Vagina (tissue), 2 donors: Measurements from ENCODE around the gene TPX2. TPM values are rescaled to one million over a fixed set of nuclear protein-coding genes. Genes with fewer than 3 reads are reported as not detected.

Experiments
- DNase-seq, 2 donors: peaks; one replicate each; pipeline ENCODE4 v3.0.0-alpha.2; 2017; ENCODE audit errors: extremely low spot score in 2 of 2
- H3K27ac ChIP-seq: fragments of 200-600 bp; sonication (generic); one replicate; pipeline ENCODE4 v1.5.1; 2019
- H3K27me3 ChIP-seq: fragments of 200-600 bp; sonication (generic); one replicate; pipeline ENCODE4 v1.5.1; 2019
- H3K36me3 ChIP-seq, 2 donors: fragments of 200-600 bp; sonication (generic); one replicate each; pipeline ENCODE4 v1.5.1; 2017 to 2019
- H3K4me1 ChIP-seq: fragments of 200-600 bp; sonication (generic); one replicate; pipeline ENCODE4 v1.5.1; 2019
- H3K4me3 ChIP-seq, 2 donors: fragments of 200-600 bp; sonication (generic); 1 replicate in 1 of 2; 2 replicates in 1 of 2; pipeline ENCODE4 v1.5.1; 2016 to 2019
- H3K9me3 ChIP-seq: fragments of 200-600 bp; sonication (generic); one replicate; pipeline ENCODE4 v1.5.1; 2019
- POLR2A ChIP-seq, 2 donors: fragments of 450-650 bp; IDR thresholded peaks; one replicate each; pipeline ENCODE4 v1.6.1; 2017; ENCODE audit warnings: antibody characterized with exemption in 2 of 2, mild to moderate bottlenecking in 2 of 2, moderate library complexity in 2 of 2
- POLR2AphosphoS5 ChIP-seq, 2 donors: sonication (generic); formaldehyde crosslinking; IDR thresholded peaks; one replicate each; pipeline ENCODE4 v1.9.0; 2017; ENCODE audit warnings: antibody characterized with exemption in 2 of 2, mild to moderate bottlenecking in 2 of 2, low read depth in 1 of 2; ENCODE audit not compliant: insufficient read depth in 1 of 2
- intact Hi-C: fragments of 100-400 bp; cut with DNase I; formaldehyde crosslinking; loops from one replicate; pipeline ENCODE4 v1.15.1; 2023
- total RNA-seq: library from RNA; depleted of rRNA; stranded (reverse); fragments of >200 nt; gene quantifications from one replicate; pipeline ENCODE4 v1.2.3, GENCODE V29; 2016
- TF ChIP-seq, protein P1 (sequence below), 3 experiments: fragments of 450-650 bp in 2 of 3; fragments of 200-600 bp in 1 of 3; sonication (generic) in 1 of 3; IDR thresholded peaks; one replicate each; pipeline ENCODE4 v1.5.1; 2017 to 2019; ENCODE audit warnings: antibody characterized with exemption in 3 of 3, mild to moderate bottlenecking in 2 of 3, moderate library complexity in 2 of 3

TPX2 gene
- total RNA-seq, 1 donor from 2014 or later = 6.1 TPM

DNA sequence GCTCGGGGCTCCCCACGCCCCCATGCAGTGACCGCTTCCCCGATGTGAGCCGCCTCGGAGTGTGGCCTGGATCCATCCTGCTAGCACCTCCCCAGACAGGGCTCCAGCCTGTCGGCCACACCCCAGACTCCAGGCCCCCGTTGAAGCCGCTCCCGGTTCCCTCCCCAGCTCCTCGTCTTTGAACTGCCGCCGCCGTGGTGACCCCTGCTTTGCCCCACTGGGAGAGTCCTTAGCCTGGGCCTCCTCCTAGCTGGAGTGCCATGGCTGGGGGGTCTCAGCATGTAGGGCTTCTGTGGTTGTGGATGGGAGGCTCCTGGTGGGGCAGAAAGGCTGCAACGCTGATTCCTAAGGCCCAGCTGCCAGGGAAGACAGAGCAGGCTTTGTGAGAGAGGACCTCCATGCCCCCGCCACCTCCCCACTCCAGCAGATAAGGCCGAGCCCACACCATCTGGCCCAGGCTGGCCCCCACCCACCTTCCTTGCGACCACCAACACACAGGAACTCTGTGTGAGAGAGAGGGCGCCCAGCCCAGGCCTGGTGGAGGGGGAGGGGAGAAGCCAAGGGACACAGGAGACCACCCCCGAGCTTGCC, 94.9 kb downstream of the TPX2 start:
- H3K4me1 ChIP-seq = peaks cover 21% of the 10 kb centered on the region
- intact Hi-C loops = no loop called here
- no peaks in the 10 kb centered on the region for H3K27me3 ChIP-seq
- DNase-seq = no peak
- H3K36me3 ChIP-seq = no peaks in the 10 kb centered on the region
- H3K9me3 ChIP-seq = no peaks in the 10 kb centered on the region
- H3K27ac ChIP-seq = no peak overlapping the region
- H3K4me3 ChIP-seq = no peak overlapping the region
- TF ChIP-seq POLR2A (IDR thresholded peaks at IDR 0.05) (no peak), POLR2AphosphoS5 (IDR thresholded peaks at IDR 0.05; ENCODE audit: insufficient read depth in 1 of 2, low read depth in 1 of 2) (no peak)
- TF ChIP-seq, protein P1, sequence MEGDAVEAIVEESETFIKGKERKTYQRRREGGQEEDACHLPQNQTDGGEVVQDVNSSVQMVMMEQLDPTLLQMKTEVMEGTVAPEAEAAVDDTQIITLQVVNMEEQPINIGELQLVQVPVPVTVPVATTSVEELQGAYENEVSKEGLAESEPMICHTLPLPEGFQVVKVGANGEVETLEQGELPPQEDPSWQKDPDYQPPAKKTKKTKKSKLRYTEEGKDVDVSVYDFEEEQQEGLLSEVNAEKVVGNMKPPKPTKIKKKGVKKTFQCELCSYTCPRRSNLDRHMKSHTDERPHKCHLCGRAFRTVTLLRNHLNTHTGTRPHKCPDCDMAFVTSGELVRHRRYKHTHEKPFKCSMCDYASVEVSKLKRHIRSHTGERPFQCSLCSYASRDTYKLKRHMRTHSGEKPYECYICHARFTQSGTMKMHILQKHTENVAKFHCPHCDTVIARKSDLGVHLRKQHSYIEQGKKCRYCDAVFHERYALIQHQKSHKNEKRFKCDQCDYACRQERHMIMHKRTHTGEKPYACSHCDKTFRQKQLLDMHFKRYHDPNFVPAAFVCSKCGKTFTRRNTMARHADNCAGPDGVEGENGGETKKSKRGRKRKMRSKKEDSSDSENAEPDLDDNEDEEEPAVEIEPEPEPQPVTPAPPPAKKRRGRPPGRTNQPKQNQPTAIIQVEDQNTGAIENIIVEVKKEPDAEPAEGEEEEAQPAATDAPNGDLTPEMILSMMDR (IDR thresholded peaks at IDR 0.05) = no peak

GRCh38 chr20:31835554-31835953, 96.5 kb downstream of the TPX2 start:
- no peaks in the 10 kb centered on the region for H3K27me3 ChIP-seq
- peaks cover 21% of the 10 kb centered on the region for H3K4me1 ChIP-seq
- no peaks in the 10 kb centered on the region for H3K36me3 ChIP-seq
- no peak for TF ChIP-seq POLR2AphosphoS5 (IDR thresholded peaks at IDR 0.05; ENCODE audit: insufficient read depth in 1 of 2, low read depth in 1 of 2)
- TF ChIP-seq, protein P1 (IDR thresholded peaks at IDR 0.05) = no peak
- no peak for TF ChIP-seq POLR2A (IDR thresholded peaks at IDR 0.05)
- no peak overlapping the region for H3K4me3 ChIP-seq
- no peaks in the 10 kb centered on the region for H3K9me3 ChIP-seq
- no peak for DNase-seq
- peak overlapping the region; percentile 13 for H3K27ac ChIP-seq
- intact Hi-C loops = loop anchor here (5.0 kb wide), 1 partner anchor 117 kb away; the partner anchor contains the start of gene PDRG1

GRCh38 chr20:31835977-31836852, 97.1 kb downstream of the TPX2 start:
- H3K36me3 ChIP-seq = no peaks in the 10 kb centered on the region
- no peaks in the 10 kb centered on the region for H3K9me3 ChIP-seq
- no peak for DNase-seq
- TF ChIP-seq POLR2A (IDR thresholded peaks at IDR 0.05) = no peak
- TF ChIP-seq POLR2AphosphoS5 (IDR thresholded peaks at IDR 0.05; ENCODE audit: insufficient read depth in 1 of 2, low read depth in 1 of 2) = no peak
- TF ChIP-seq, protein P1 (IDR thresholded peaks at IDR 0.05) = no peak
- intact Hi-C loops = loop anchor here (5.0 kb wide), 1 partner anchor 116 kb away; the partner anchor contains the start of gene PDRG1
- H3K27ac ChIP-seq = peak overlapping the region; percentile 13
- H3K4me3 ChIP-seq = no peak overlapping the region
- H3K27me3 ChIP-seq = no peaks in the 10 kb centered on the region
- peaks cover 25% of the 10 kb centered on the region for H3K4me1 ChIP-seq

DNA sequence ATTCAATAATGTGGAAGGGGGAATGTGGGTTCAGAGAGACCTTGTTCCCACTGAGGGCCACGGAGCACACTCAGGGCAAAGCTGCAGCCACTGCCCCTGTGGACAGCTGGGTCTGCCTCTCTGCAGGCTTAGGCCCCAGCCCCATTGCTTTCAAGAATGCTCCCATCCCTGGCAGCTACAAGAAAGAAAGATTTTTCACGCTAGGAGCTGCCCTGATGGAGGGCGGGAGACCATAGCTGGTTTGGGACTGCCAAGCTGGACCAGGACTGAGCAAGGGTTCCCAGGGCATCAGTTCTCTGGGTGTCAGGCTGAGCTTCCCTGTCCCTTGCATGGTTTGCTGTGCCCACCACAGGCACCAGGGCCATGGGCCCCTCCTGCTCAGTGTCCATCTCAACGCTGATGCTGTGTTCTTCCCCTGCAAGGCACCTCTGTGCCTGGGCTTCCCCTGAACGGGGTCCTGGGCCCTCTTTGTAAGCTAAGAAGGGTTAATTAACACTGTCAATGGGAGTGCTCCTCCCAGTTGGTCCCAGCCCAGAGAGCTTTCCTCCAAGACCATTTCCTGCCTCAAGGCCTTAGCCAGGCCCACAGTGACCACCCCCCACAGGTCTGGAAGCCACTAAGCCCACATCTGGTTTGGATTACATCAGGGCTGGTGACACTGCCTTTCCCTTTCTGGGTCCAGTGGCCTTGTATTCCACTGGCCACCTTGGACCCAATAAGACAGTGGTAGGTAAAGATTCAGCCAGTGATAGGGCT, 97.9 kb downstream of the TPX2 start:
- intact Hi-C loops = loop anchor here (5.0 kb wide), 1 partner anchor 115 kb away; the partner anchor contains the start of gene PDRG1
- DNase-seq = no peak
- H3K36me3 ChIP-seq = no peaks in the 10 kb centered on the region

More for the DNA sequence above, 97.9 kb downstream of the TPX2 start:
- Histone ChIP-seq H3K4me3 (no peak overlapping the region), H3K27me3 (no peaks in the 10 kb centered on the region), H3K4me1 (peaks cover 33% of the 10 kb centered on the region), H3K9me3 (no peaks in the 10 kb centered on the region), H3K27ac (peak overlapping the region; percentile 19)
- no peak for TF ChIP-seq POLR2AphosphoS5 (IDR thresholded peaks at IDR 0.05; ENCODE audit: insufficient read depth in 1 of 2, low read depth in 1 of 2)
- TF ChIP-seq, protein P1 (IDR thresholded peaks at IDR 0.05) = no peak
